DOHH2 (cell line): Measurements from ENCODE around the gene ALG5.

Experiments
- H3F3A ChIP-seq: fragments of 200-600 bp; sonication (generic), shearing (Covaris generic); 2 replicates; pipeline ENCODE4 v1.6.0; 2016; ENCODE audit warnings: antibody characterized with exemption, mild to moderate bottlenecking; ENCODE audit not compliant: control insufficient read depth, insufficient read depth
- H3K27ac ChIP-seq: fragments of 200-600 bp; sonication (generic); 2 replicates; pipeline ENCODE4 v1.5.1; 2014; ENCODE audit warnings: low read depth, mild to moderate bottlenecking, low read length, moderate library complexity
- H3K27me3 ChIP-seq: fragments of 200-600 bp; sonication (generic); 2 replicates; pipeline ENCODE4 v1.6.1; 2014; ENCODE audit warnings: mild to moderate bottlenecking, low read length, mixed read lengths; ENCODE audit not compliant: control insufficient read depth
- H3K36me3 ChIP-seq: fragments of 200-600 bp; sonication (generic); 2 replicates; pipeline ENCODE4 v1.6.1; 2014; ENCODE audit warnings: mild to moderate bottlenecking, low read length, moderate library complexity, mixed read lengths; ENCODE audit not compliant: control insufficient read depth
- H3K4me1 ChIP-seq: fragments of 200-600 bp; sonication (generic); 2 replicates; pipeline ENCODE4 v1.6.1; 2014; ENCODE audit warnings: mild to moderate bottlenecking, low read length, mixed read lengths; ENCODE audit not compliant: control insufficient read depth
- H3K4me2 ChIP-seq: fragments of 200-600 bp; sonication (generic); 2 replicates; pipeline ENCODE4 v1.6.0; 2014; ENCODE audit warnings: mild to moderate bottlenecking, low read length, moderate library complexity
- H3K4me3 ChIP-seq: fragments of 200-600 bp; sonication (generic); 2 replicates; pipeline ENCODE4 v1.5.1; 2014; ENCODE audit warnings: mild to moderate bottlenecking, low read length, mixed read lengths
- H3K79me2 ChIP-seq: fragments of 200-600 bp; sonication (generic); 2 replicates; pipeline ENCODE4 v1.6.1; 2014; ENCODE audit warnings: mild to moderate bottlenecking, low read length, mixed read lengths; ENCODE audit not compliant: control insufficient read depth
- H3K9me2 ChIP-seq: fragments of 200-600 bp; sonication (generic); replicated peaks from 2 replicates; pipeline ENCODE4 v1.6.1; 2014; ENCODE audit warnings: mild to moderate bottlenecking, low read length, mixed read lengths; ENCODE audit not compliant: control insufficient read depth
- H3K9me3 ChIP-seq: fragments of 200-600 bp; sonication (generic); 2 replicates; pipeline ENCODE4 v1.6.1; 2014; ENCODE audit warnings: antibody characterized with exemption, low read length, mixed read lengths; ENCODE audit not compliant: control insufficient read depth, insufficient read depth
- H4K20me1 ChIP-seq: fragments of 200-600 bp; sonication (generic); 2 replicates; pipeline ENCODE4 v1.6.0; 2014; ENCODE audit warnings: low read depth, mild to moderate bottlenecking, antibody characterized with exemption, low read length, moderate library complexity; ENCODE audit not compliant: control insufficient read depth, insufficient read depth
- CTCF ChIP-seq: fragments of 200-600 bp; sonication (generic); IDR thresholded peaks from one replicate; pipeline ENCODE4 v1.5.1; 2014; ENCODE audit warnings: antibody characterized with exemption, mild to moderate bottlenecking, low read depth, low read length; ENCODE audit not compliant: poor library complexity, severe bottlenecking
- EZH2phosphoT487 ChIP-seq: fragments of 200-600 bp; sonication (generic); IDR thresholded peaks from 2 replicates; pipeline ENCODE4 v1.6.1; 2017; ENCODE audit warnings: borderline replicate concordance, mild to moderate bottlenecking, antibody characterized with exemption, low read length, moderate library complexity, mixed read lengths

ALG5 gene

GRCh38 chr13:37014609-37015008 is 15.5 kb upstream of the ALG5 start:
- Histone ChIP-seq H3K4me2 (no peak overlapping the region), H3K36me3 (peaks cover 80% of the 10 kb centered on the region), H3K9me2 (no peaks in the 10 kb centered on the region), H3F3A (peaks cover 19% of the 10 kb centered on the region; the same call in 1 of the 2 replicates), H3K27ac (no peak overlapping the region), H3K79me2 (no peaks in the 10 kb centered on the region), H3K9me3 (no peaks in the 10 kb centered on the region), H3K4me1 (no peaks in the 10 kb centered on the region), H3K27me3 (no peaks in the 10 kb centered on the region), H3K4me3 (no peak overlapping the region), H4K20me1 (no peaks in the 10 kb centered on the region)
- TF ChIP-seq EZH2phosphoT487 (no peak), CTCF (no peak)

- Histone ChIP-seq H4K20me1 (no peaks in the 10 kb centered on the region), H3K4me2 (no peak overlapping the region), H3K9me3 (no peaks in the 10 kb centered on the region), H3K27ac (no peak overlapping the region), H3K4me1 (0 out of 2 replicates have a peak, but pooled peaks cover 4% of the 10 kb centered on the region), H3F3A (peaks cover 30% of the 10 kb centered on the region), H3K9me2 (no peaks in the 10 kb centered on the region), H3K36me3 (peaks cover 91% of the 10 kb centered on the region), H3K4me3 (no peak overlapping the region), H3K27me3 (no peaks in the 10 kb centered on the region), H3K79me2 (peaks cover 4% of the 10 kb centered on the region; the same call in 1 of the 2 replicates)
- no peak for TF ChIP-seq CTCF
- TF ChIP-seq EZH2phosphoT487 = no peak
Observed at GRCh38 chr13:37011788-37012187, 12.6 kb upstream of the ALG5 start.

GRCh38 chr13:37011002-37011401 is 11.9 kb upstream of the ALG5 start:
- H4K20me1 ChIP-seq = no peaks in the 10 kb centered on the region
- no peak overlapping the region for H3K4me3 ChIP-seq
- no peaks in the 10 kb centered on the region for H3K27me3 ChIP-seq
- H3K9me3 ChIP-seq = no peaks in the 10 kb centered on the region
- no peak for TF ChIP-seq EZH2phosphoT487
- no peak for TF ChIP-seq CTCF
- 0 out of 2 replicates have a peak, but pooled peaks cover 4% of the 10 kb centered on the region for H3K4me1 ChIP-seq
- H3K4me2 ChIP-seq = no peak overlapping the region
- no peaks in the 10 kb centered on the region for H3K9me2 ChIP-seq
- peaks cover 10% of the 10 kb centered on the region; the same call in 1 of the 2 replicates for H3K79me2 ChIP-seq
- H3F3A ChIP-seq = peaks cover 30% of the 10 kb centered on the region
- no peak overlapping the region for H3K27ac ChIP-seq
- H3K36me3 ChIP-seq = peaks cover 96% of the 10 kb centered on the region

- no peaks in the 10 kb centered on the region for H3K9me3 ChIP-seq
- no peak for TF ChIP-seq EZH2phosphoT487
- no peak for TF ChIP-seq CTCF
- H4K20me1 ChIP-seq = no peaks in the 10 kb centered on the region
- no peak overlapping the region for H3K4me3 ChIP-seq
- H3K9me2 ChIP-seq = no peaks in the 10 kb centered on the region
- H3K27me3 ChIP-seq = no peaks in the 10 kb centered on the region
- no peak overlapping the region for H3K27ac ChIP-seq
- H3K79me2 ChIP-seq = peaks cover 11% of the 10 kb centered on the region
- no peak overlapping the region for H3K4me2 ChIP-seq
- H3K4me1 ChIP-seq = 0 out of 2 replicates have a peak, but pooled peaks cover 4% of the 10 kb centered on the region
- peaks cover 30% of the 10 kb centered on the region for H3F3A ChIP-seq
- H3K36me3 ChIP-seq = peaks cover 96% of the 10 kb centered on the region
Observed at GRCh38 chr13:37010424-37010823, 11.3 kb upstream of the ALG5 start.
